Large intestine (tissue), 1 donor: ENCODE measurements around the gene MICALL1. TPM values are rescaled to one million over a fixed set of nuclear protein-coding genes. Genes with fewer than 3 reads are reported as not detected.

Experiments
- polyA plus RNA-seq: library from polyadenylated mRNA; unstranded; fragments of 120-200 nt; gene quantifications from one replicate; pipeline ENCODE4 v1.2.1, GENCODE V29; 2013

Gene MICALL1
- polyA plus RNA-seq, 1 donor = 14.5 TPM

Other genes with a start within 250 kb of the MICALL1 start
- gene PDXP, start 247.6 kb upstream of the MICALL1 start, polyA plus RNA-seq = 24.7 TPM
- 644 TPM for gene LGALS1, start 230.7 kb upstream of the MICALL1 start, polyA plus RNA-seq
- 18.1 TPM for gene NOL12, start 220.0 kb upstream of the MICALL1 start, polyA plus RNA-seq
- gene TRIOBP, start 209.2 kb upstream of the MICALL1 start, polyA plus RNA-seq = 43.5 TPM
- gene GCAT, start 98.4 kb upstream of the MICALL1 start, polyA plus RNA-seq = 9.2 TPM
- 0.04 TPM for gene GALR3, start 82.9 kb upstream of the MICALL1 start, polyA plus RNA-seq
- gene ANKRD54, start 62.0 kb upstream of the MICALL1 start, polyA plus RNA-seq = 25.1 TPM
- 644 TPM for gene EIF3L, start 56.9 kb upstream of the MICALL1 start, polyA plus RNA-seq
- 0.73 TPM for gene C22orf23, start 47.3 kb downstream of the MICALL1 start, polyA plus RNA-seq
- gene POLR2F, start 47.4 kb downstream of the MICALL1 start, polyA plus RNA-seq = 62.8 TPM
- gene SOX10, start 78.3 kb downstream of the MICALL1 start, polyA plus RNA-seq = 8.8 TPM
- 32.0 TPM for gene PICK1, start 151.1 kb downstream of the MICALL1 start, polyA plus RNA-seq
- 2.3 TPM for gene SLC16A8, start 177.9 kb downstream of the MICALL1 start, polyA plus RNA-seq
- 119 TPM for gene BAIAP2L2, start 204.4 kb downstream of the MICALL1 start, polyA plus RNA-seq